GM12878 (cell line): ENCODE results near the gene RYR2. TPM values are rescaled to one million over a fixed set of nuclear protein-coding genes. Genes with fewer than 3 reads are reported as not detected.

ENCODE experiments used
- ATAC-seq: fragments of 200-7000 bp; cut with Tn5 transposase; 3 replicates; pipeline ENCODE4 v1.9.1; 2020; ENCODE audit warnings: mild to moderate bottlenecking, moderate library complexity
- BruUV-seq: library from RNA; stranded (reverse); fragments of 400-500 nt; replicated peaks from 2 replicates; lab custom pipeline; 2021; lab: Mats Ljungman, UMichigan
- CTCF ChIA-PET: fragments of 300-600 bp; sonication (Branson Sonifier 250); formaldehyde crosslinking; extraction: SDS; loops from one replicate; lab custom pipeline; 2021; ENCODE audit warnings: inconsistent platforms; lab: Yijun Ruan, JAX
- POLR2A ChIA-PET: fragments of 350-600 bp; formaldehyde crosslinking; extraction: SDS; loops from one replicate; lab custom pipeline; 2021; ENCODE audit warnings: inconsistent platforms; lab: Charles Lee
- RAD21 ChIA-PET: fragments of 300-600 bp; sonication (Branson Sonifier 250); formaldehyde crosslinking; loops from one replicate; lab custom pipeline; 2023; ENCODE audit warnings: antibody characterized with exemption; ENCODE audit not compliant: unreplicated experiment; lab: Charles Lee
- SMC1A ChIA-PET: fragments of 300-600 bp; sonication (Branson Sonifier 250); formaldehyde crosslinking; loops from one replicate; lab custom pipeline; 2023; ENCODE audit not compliant: unreplicated experiment, uncharacterized antibody; lab: Charles Lee
- DNase-seq: peaks from one replicate; pipeline ENCODE4 v3.0.0-alpha.2; 2011; ENCODE audit warnings: low read depth, low spot score
- FAIRE-seq: peaks from 3 replicates; lab custom pipeline; 2011; peaks lifted over from hg19 to GRCh38; lab: Jason Lieb, UNC
- H2AFZ ChIP-seq: 2 replicates; pipeline ENCODE4 v1.6.0; 2011; ENCODE audit warnings: low read depth, low read length, control low read depth; ENCODE audit not compliant: control insufficient read depth
- H3K27ac ChIP-seq: 2 replicates; pipeline ENCODE4 v1.5.1; 2011; ENCODE audit warnings: control low read depth; ENCODE audit not compliant: control insufficient read depth, insufficient read depth
- H3K27me3 ChIP-seq, 2 experiments: replicated peaks in 1 of 2; 2 replicates each; pipeline versions ENCODE4 v1.6.0 to v1.6.1; 2011; ENCODE audit warnings: low read length in 1 of 2; ENCODE audit not compliant: control insufficient read depth in 2 of 2, insufficient read depth in 2 of 2
- H3K36me3 ChIP-seq, 2 experiments: 2 replicates each; pipeline ENCODE4 v1.5.1; 2011; ENCODE audit warnings: low read length in 1 of 2; ENCODE audit not compliant: control insufficient read depth in 2 of 2, insufficient read depth in 2 of 2
- H3K4me1 ChIP-seq: 2 replicates; pipeline ENCODE4 v1.6.1; 2011; ENCODE audit warnings: mild to moderate bottlenecking, low read length, moderate library complexity, mixed read lengths; ENCODE audit not compliant: control insufficient read depth, insufficient read depth
- H3K4me2 ChIP-seq: 2 replicates; pipeline ENCODE4 v1.6.0; 2011; ENCODE audit warnings: control low read depth; ENCODE audit not compliant: control insufficient read depth, insufficient read depth
- H3K4me3 ChIP-seq: fragments of 200-600 bp; sonication (generic); 2 replicates; pipeline ENCODE4 v1.5.1; 2016
- H3K79me2 ChIP-seq: 2 replicates; pipeline ENCODE4 v1.6.0; 2011; ENCODE audit warnings: low read length; ENCODE audit not compliant: control insufficient read depth, insufficient read depth
- H3K9ac ChIP-seq: 2 replicates; pipeline ENCODE4 v1.8.0; 2011; ENCODE audit warnings: low read length, control low read depth, mixed read lengths; ENCODE audit not compliant: control insufficient read depth, insufficient read depth
- H3K9me3 ChIP-seq: replicated peaks from 3 replicates; pipeline ENCODE4 v1.5.1; 2011; ENCODE audit warnings: mild to moderate bottlenecking, low read length; ENCODE audit not compliant: control insufficient read depth, insufficient read depth
- H4K20me1 ChIP-seq: 2 replicates; pipeline ENCODE4 v1.6.0; 2011; ENCODE audit not compliant: control insufficient read depth, insufficient read depth
- BRCA1 ChIP-seq: IDR thresholded peaks from 2 replicates; pipeline ENCODE4 v1.6.1; 2011; ENCODE audit warnings: low read depth, low read length, improper control_type of control experiment
- EZH2 ChIP-seq: IDR thresholded peaks from 2 replicates; pipeline ENCODE4 v1.6.1; 2012; ENCODE audit warnings: low read depth, mild to moderate bottlenecking, control low read depth, inconsistent platforms, low read length, borderline replicate concordance; ENCODE audit not compliant: control insufficient read depth
- KLF5 ChIP-seq: fragments of 450-650 bp; IDR thresholded peaks from 2 replicates; pipeline ENCODE4 v1.6.1; 2014; ENCODE audit warnings: mild to moderate bottlenecking; ENCODE audit not compliant: partially characterized antibody
- MTA2 ChIP-seq: fragments of 450-650 bp; IDR thresholded peaks from 2 replicates; pipeline ENCODE4 v1.6.1; 2016; ENCODE audit warnings: low read depth, mild to moderate bottlenecking, moderate library complexity
- NFYA ChIP-seq: IDR thresholded peaks from 2 replicates; pipeline ENCODE4 v1.6.1; 2011; ENCODE audit warnings: low read depth, mild to moderate bottlenecking, low read length, improper control_type of control experiment, borderline replicate concordance
- NKRF ChIP-seq: fragments of 450-650 bp; conservative IDR thresholded peaks from 2 replicates; pipeline ENCODE4 v1.6.1; 2017; ENCODE audit warnings: mild to moderate bottlenecking, moderate library complexity
- NRF1 ChIP-seq: conservative IDR thresholded peaks from 2 replicates; pipeline ENCODE4 v1.6.1; 2011; ENCODE audit warnings: mild to moderate bottlenecking, low read depth, low read length, improper control_type of control experiment
- PAX5 ChIP-seq: IDR thresholded peaks from 2 replicates; pipeline ENCODE4 v1.6.1; 2011; ENCODE audit warnings: low read depth, low read length, borderline replicate concordance
- POLR2AphosphoS2 ChIP-seq: IDR thresholded peaks from 2 replicates; pipeline ENCODE4 v1.6.1; 2011; ENCODE audit warnings: low read depth, mild to moderate bottlenecking, low read length, improper control_type of control experiment, moderate library complexity
- RBBP5 ChIP-seq: fragments of 200-600 bp; sonication (generic); conservative IDR thresholded peaks from 2 replicates; pipeline ENCODE4 v1.6.1; 2016
- SIX5 ChIP-seq: IDR thresholded peaks from 2 replicates; pipeline ENCODE4 v1.6.1; 2011; ENCODE audit warnings: mild to moderate bottlenecking, low read depth, low read length, moderate library complexity; ENCODE audit not compliant: severe bottlenecking
- TBL1XR1 ChIP-seq: IDR thresholded peaks from 2 replicates; pipeline ENCODE4 v1.6.1; 2012; ENCODE audit warnings: low read depth, low read length, improper control_type of control experiment
- ZBED1 ChIP-seq: IDR thresholded peaks from 2 replicates; pipeline ENCODE4 v1.6.1; 2016; ENCODE audit warnings: borderline replicate concordance
- ZBTB33 ChIP-seq: fragments of 450-650 bp; IDR thresholded peaks from 2 replicates; pipeline ENCODE4 v1.6.1; 2017; ENCODE audit warnings: mild to moderate bottlenecking
- ZBTB40 ChIP-seq: fragments of 450-650 bp; IDR thresholded peaks from 2 replicates; pipeline ENCODE4 v1.6.1; 2016; ENCODE audit warnings: mild to moderate bottlenecking, moderate library complexity, borderline replicate concordance
- WGBS: methylation state at CpG from one replicate; pipeline ENCODE4 v1.1.6; 2016; ENCODE audit warnings: low lambda C conversion rate; ENCODE audit not compliant: insufficient replicate concordance, insufficient coverage; ENCODE audit errors: missing lambda C conversion rate; 5-methylcytosine and 5-hydroxymethylcytosine counted together
- in situ Hi-C: fragments of 300-500 bp; cut with MboI; formaldehyde crosslinking; loops from 9 replicates; pipeline ENCODE4 v1.14.3; 2018; ENCODE audit warnings: mixed read lengths
- intact Hi-C: fragments of 100-400 bp; cut with micrococcal nuclease; formaldehyde crosslinking; loops from one replicate; pipeline ENCODE4 v1.14.2; 2022; ENCODE audit not compliant: unreplicated experiment
- polyA plus RNA-seq, 11 experiments: library from polyadenylated mRNA; depleted of rRNA in 4 of 11; unstranded in 6 of 11; stranded (reverse) in 5 of 11; fragments of >200 nt; fragmentation: Nextera tagmentation in 4 of 11; fragmentation: Illumina TruSeq in 1 of 11; extraction: Ambion mirVana in 4 of 11; extraction: Trizol in 1 of 11; gene quantifications; 1 replicate in 1 of 11; 2 replicates in 10 of 11; pipeline versions ENCODE4 v1.2.1 to v1.2.3, GENCODE V29; 2011 to 2016; ENCODE audit warnings: inconsistent platforms in 2 of 11, missing spikeins in 2 of 11, low read depth in 1 of 11
- total RNA-seq, 4 experiments: library from RNA; depleted of rRNA in 3 of 4; stranded (reverse); fragments of >200 nt in 3 of 4; fragmentation: Illumina TruSeq in 1 of 4; extraction: Trizol in 1 of 4; gene quantifications; 2 replicates each; pipeline versions ENCODE4 v1.2.1 to v1.2.3, GENCODE V29; 2013 to 2021

The RYR2 gene
- total and polyA plus RNA-seq, 10 of the 15 experiments (the other 5 are each of a cell fraction or from before 2014, with no cell fraction given), result 0.01 to 0.04 TPM; not detected in 8

GRCh38 chr1:237237721-237238120 is 195.7 kb downstream of the RYR2 start:
- RAD21 ChIA-PET, result no interaction called here
- no peak overlapping the region for H2AFZ ChIP-seq
- no TSS peak for BruUV-seq
- no peak for TF ChIP-seq BRCA1
- no peak for TF ChIP-seq NKRF
- no peak for TF ChIP-seq RBBP5
- no peak for TF ChIP-seq POLR2AphosphoS2
- TF ChIP-seq NRF1, result no peak
- TF ChIP-seq TBL1XR1, result no peak
- TF ChIP-seq EZH2, result no peak
- TF ChIP-seq NFYA, result no peak
- no peak for TF ChIP-seq ZBED1
- TF ChIP-seq PAX5, result no peak
- TF ChIP-seq MTA2, result no peak
- no peak for TF ChIP-seq SIX5
- TF ChIP-seq ZBTB40, result no peak
- no peak for TF ChIP-seq KLF5
- TF ChIP-seq ZBTB33, result no peak
- TF ChIP-seq, all 136 proteins: peak for 0
- in situ Hi-C loops, result no loop called here
- Histone ChIP-seq H3K4me2 (no peak overlapping the region), H3K36me3 (no peaks in the 10 kb centered on the region), H3K4me1 (no peaks in the 10 kb centered on the region), H3K9ac (no peak overlapping the region), H3K9me3 (no peaks in the 10 kb centered on the region), H4K20me1 (no peaks in the 10 kb centered on the region), H3K27ac (no peak overlapping the region), H3K4me3 (no peak overlapping the region), H3K27me3 (no peaks in the 10 kb centered on the region), H3K79me2 (no peaks in the 10 kb centered on the region)
- 31% methylated on average over 3 of the region's 3 CpGs for WGBS
- FAIRE-seq, result no peak
- POLR2A ChIA-PET, result no interaction called here
- no peak for ATAC-seq
- SMC1A ChIA-PET, result no interaction called here
- no peak for DNase-seq
- CTCF ChIA-PET, result no interaction called here
- intact Hi-C loops, result no loop called here
